Liver (tissue), 3 donors: ENCODE results near the gene KAT7.

Source experiments
- FOXA1 ChIP-seq: IDR thresholded peaks from 2 replicates; pipeline ENCODE4 v1.6.1; 2016; ENCODE audit warnings: antibody characterized with exemption
- MAX ChIP-seq: IDR thresholded peaks from 2 replicates; pipeline ENCODE4 v1.6.1; 2016; ENCODE audit warnings: antibody characterized with exemption
- RAD21 ChIP-seq, 2 donors: IDR thresholded peaks; 2 replicates each; pipeline ENCODE4 v1.6.1; 2016; ENCODE audit warnings: antibody characterized with exemption in 2 of 2, mild to moderate bottlenecking in 2 of 2
- SP1 ChIP-seq: IDR thresholded peaks from 2 replicates; pipeline ENCODE4 v1.6.1; 2018; ENCODE audit warnings: antibody characterized with exemption, mild to moderate bottlenecking
- TAF1 ChIP-seq: conservative IDR thresholded peaks from 2 replicates; pipeline ENCODE4 v1.6.1; 2016; ENCODE audit warnings: antibody characterized with exemption, mild to moderate bottlenecking
- YY1 ChIP-seq: IDR thresholded peaks from 2 replicates; pipeline ENCODE4 v1.6.1; 2016; ENCODE audit warnings: antibody characterized with exemption, mild to moderate bottlenecking
- TF ChIP-seq, protein P1 (sequence below): fragments of 150-350 bp; IDR thresholded peaks from 2 replicates; pipeline ENCODE4 v1.5.1; 2017; ENCODE audit warnings: improper control_type of control experiment, low read depth, low read length; ENCODE audit not compliant: missing input control
- donor health status: healthy.
- donor health status: healthy.

DNA sequence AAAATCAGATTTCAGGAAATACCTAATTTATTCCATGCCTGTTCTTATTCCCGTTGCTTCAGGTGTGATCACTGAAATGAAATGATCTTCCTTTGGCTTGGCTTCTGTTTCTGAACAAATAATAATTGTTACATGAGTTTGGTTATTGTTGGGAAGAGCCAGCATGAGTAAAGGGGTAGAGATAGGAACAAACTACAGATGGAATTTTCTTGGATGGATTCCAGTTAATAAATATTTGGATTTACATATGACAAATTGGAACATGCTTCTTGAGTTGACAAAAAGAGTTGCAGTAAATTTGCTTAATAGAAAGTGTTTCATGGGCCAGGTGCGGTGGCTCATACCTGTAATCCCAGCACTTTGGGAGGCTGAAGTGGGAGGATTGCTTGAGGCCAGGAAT, 31.2 kb downstream of the KAT7 start:
- TF ChIP-seq, protein P1, sequence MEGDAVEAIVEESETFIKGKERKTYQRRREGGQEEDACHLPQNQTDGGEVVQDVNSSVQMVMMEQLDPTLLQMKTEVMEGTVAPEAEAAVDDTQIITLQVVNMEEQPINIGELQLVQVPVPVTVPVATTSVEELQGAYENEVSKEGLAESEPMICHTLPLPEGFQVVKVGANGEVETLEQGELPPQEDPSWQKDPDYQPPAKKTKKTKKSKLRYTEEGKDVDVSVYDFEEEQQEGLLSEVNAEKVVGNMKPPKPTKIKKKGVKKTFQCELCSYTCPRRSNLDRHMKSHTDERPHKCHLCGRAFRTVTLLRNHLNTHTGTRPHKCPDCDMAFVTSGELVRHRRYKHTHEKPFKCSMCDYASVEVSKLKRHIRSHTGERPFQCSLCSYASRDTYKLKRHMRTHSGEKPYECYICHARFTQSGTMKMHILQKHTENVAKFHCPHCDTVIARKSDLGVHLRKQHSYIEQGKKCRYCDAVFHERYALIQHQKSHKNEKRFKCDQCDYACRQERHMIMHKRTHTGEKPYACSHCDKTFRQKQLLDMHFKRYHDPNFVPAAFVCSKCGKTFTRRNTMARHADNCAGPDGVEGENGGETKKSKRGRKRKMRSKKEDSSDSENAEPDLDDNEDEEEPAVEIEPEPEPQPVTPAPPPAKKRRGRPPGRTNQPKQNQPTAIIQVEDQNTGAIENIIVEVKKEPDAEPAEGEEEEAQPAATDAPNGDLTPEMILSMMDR: no peak
- TF ChIP-seq MAX (no peak), RAD21 (IDR thresholded peaks at IDR 0.05) (no peak), SP1 (no peak), TAF1 (no peak), YY1 (no peak), FOXA1 (no peak)
